GM23338 (cell line): ENCODE measurements around the gene RTKN2. TPM values are rescaled to one million over a fixed set of nuclear protein-coding genes. Genes with fewer than 3 reads are reported as not detected.
A peak's percentile ranks its signal among the peaks of the same experiment; 100 is the strongest.

ENCODE experiments used
- ATAC-seq: fragments of 200-7000 bp; cut with Tn5 transposase; 3 replicates; pipeline ENCODE4 v1.9.1; 2020
- DNase-seq: peaks from one replicate; pipeline ENCODE4 v3.0.0-alpha.2; 2015; ENCODE audit warnings: low spot score
- H2AFZ ChIP-seq: fragments of 200-600 bp; sonication (generic); 2 replicates; pipeline ENCODE4 v1.8.0; 2016; ENCODE audit warnings: antibody characterized with exemption, mild to moderate bottlenecking, moderate library complexity
- H3F3A ChIP-seq: fragments of 200-600 bp; sonication (generic); replicated peaks from 2 replicates; pipeline ENCODE4 v1.8.0; 2017; ENCODE audit warnings: antibody characterized with exemption, mixed run types, low read depth
- H3K27ac ChIP-seq: fragments of 200-600 bp; sonication (generic); 2 replicates; pipeline ENCODE4 v1.6.1; 2016; ENCODE audit warnings: low read depth
- H3K27me3 ChIP-seq: fragments of 200-600 bp; sonication (generic); 2 replicates; pipeline ENCODE4 v1.8.0; 2016; ENCODE audit warnings: mild to moderate bottlenecking, mixed run types, moderate library complexity; ENCODE audit not compliant: insufficient read depth
- H3K36me3 ChIP-seq: fragments of 200-600 bp; sonication (generic); 2 replicates; pipeline ENCODE4 v1.8.0; 2016; ENCODE audit warnings: mild to moderate bottlenecking; ENCODE audit not compliant: insufficient read depth
- H3K4me1 ChIP-seq: fragments of 200-600 bp; sonication (generic); 2 replicates; pipeline ENCODE4 v1.8.0; 2016; ENCODE audit warnings: mild to moderate bottlenecking, moderate library complexity; ENCODE audit not compliant: insufficient read depth
- H3K4me2 ChIP-seq: fragments of 200-600 bp; sonication (generic); 2 replicates; pipeline ENCODE4 v1.7.1; 2017; ENCODE audit warnings: mixed run types
- H3K4me3 ChIP-seq: fragments of 200-600 bp; sonication (generic); 2 replicates; pipeline ENCODE4 v1.6.1; 2016; ENCODE audit warnings: mixed run types
- H3K79me2 ChIP-seq: fragments of 200-600 bp; sonication (generic); replicated peaks from 2 replicates; pipeline ENCODE4 v1.8.0; 2017; ENCODE audit warnings: mild to moderate bottlenecking; ENCODE audit not compliant: insufficient read depth
- H3K9me2 ChIP-seq: fragments of 200-600 bp; sonication (generic); 2 replicates; pipeline ENCODE4 v1.8.0; 2017; ENCODE audit not compliant: insufficient read depth
- H4K20me1 ChIP-seq: fragments of 200-600 bp; sonication (generic); replicated peaks from 2 replicates; pipeline ENCODE4 v1.8.0; 2017; ENCODE audit warnings: mild to moderate bottlenecking; ENCODE audit not compliant: insufficient read depth
- H3K27ac Mint-ChIP-seq: 2 replicates; pipeline ENCODE4 v1.8.0; 2020; ENCODE audit warnings: inconsistent platforms, mild to moderate bottlenecking, moderate library complexity, mixed read lengths
- H3K27me3 Mint-ChIP-seq: 3 replicates; pipeline ENCODE4 v1.8.0; 2022; ENCODE audit warnings: low read depth, mild to moderate bottlenecking, moderate library complexity, mixed read lengths, inconsistent platforms; ENCODE audit not compliant: insufficient read depth, poor library complexity
- H3K36me3 Mint-ChIP-seq: 3 replicates; pipeline ENCODE4 v1.8.0; 2021; ENCODE audit warnings: low read depth, mild to moderate bottlenecking, inconsistent platforms, moderate library complexity, mixed read lengths
- H3K4me1 Mint-ChIP-seq: 3 replicates; pipeline ENCODE4 v1.8.0; 2020; ENCODE audit warnings: mild to moderate bottlenecking, inconsistent platforms, mixed read lengths
- H3K4me3 Mint-ChIP-seq: 3 replicates; pipeline ENCODE4 v1.8.0; 2021; ENCODE audit warnings: moderate library complexity, mild to moderate bottlenecking, inconsistent platforms, mixed read lengths
- H3K9me3 Mint-ChIP-seq: 3 replicates; pipeline ENCODE4 v1.8.0; 2020; ENCODE audit warnings: moderate library complexity, mild to moderate bottlenecking, inconsistent platforms, mixed read lengths
- CREB1 ChIP-seq: fragments of 250-450 bp; sonication (Bioruptor Pico); IDR thresholded peaks from 2 replicates; pipeline ENCODE4 v1.5.0; 2020; ENCODE audit warnings: low read depth, mild to moderate bottlenecking, moderate library complexity
- CTCF ChIP-seq, 2 experiments: fragments of 200-600 bp in 1 of 2; sonication (generic) in 1 of 2; conservative IDR thresholded peaks; 2 replicates each; pipeline versions ENCODE4 v1.5.1 to v1.6.1; 2016 to 2017; ENCODE audit warnings: antibody characterized with exemption in 2 of 2, low read depth in 2 of 2, mild to moderate bottlenecking in 2 of 2, moderate library complexity in 1 of 2
- ETS1 ChIP-seq: IDR thresholded peaks from 2 replicates; pipeline ENCODE4 v1.6.1; 2016; ENCODE audit warnings: antibody characterized with exemption
- EZH2 ChIP-seq: fragments of 200-600 bp; sonication (generic); IDR thresholded peaks from one replicate; pipeline ENCODE4 v1.8.0; 2017; ENCODE audit warnings: antibody characterized with exemption, mild to moderate bottlenecking, low read depth; ENCODE audit not compliant: unreplicated experiment
- EZH2phosphoT487 ChIP-seq: fragments of 200-600 bp; sonication (generic); IDR thresholded peaks from one replicate; pipeline ENCODE4 v1.8.1; 2018; ENCODE audit warnings: antibody characterized with exemption; ENCODE audit not compliant: unreplicated experiment
- JUNB ChIP-seq: IDR thresholded peaks from one replicate; pipeline ENCODE4 v1.6.1; 2016; ENCODE audit warnings: antibody characterized with exemption; ENCODE audit not compliant: unreplicated experiment
- NANOG ChIP-seq: IDR thresholded peaks from 2 replicates; pipeline ENCODE4 v1.6.1; 2016; ENCODE audit warnings: antibody characterized with exemption, borderline replicate concordance
- STAT1 ChIP-seq: IDR thresholded peaks from one replicate; pipeline ENCODE4 v1.6.1; 2016; ENCODE audit warnings: antibody characterized with exemption; ENCODE audit not compliant: unreplicated experiment
- ZNF114 ChIP-seq: fragments of 250-450 bp; sonication (Bioruptor Pico); IDR thresholded peaks from 2 replicates; pipeline ENCODE4 v1.5.0; 2020; ENCODE audit warnings: mild to moderate bottlenecking, moderate library complexity
- ZNF331 ChIP-seq: fragments of 250-450 bp; sonication (Bioruptor Pico); IDR thresholded peaks from 2 replicates; pipeline ENCODE4 v1.5.0; 2020; ENCODE audit warnings: low read depth, mild to moderate bottlenecking, moderate library complexity
- polyA plus RNA-seq: library from polyadenylated mRNA; unstranded; fragments of >200 nt; fragmentation: Nextera tagmentation; extraction: Ambion mirVana; gene quantifications from 2 replicates; pipeline ENCODE4 v1.2.1, GENCODE V29; 2016
- total RNA-seq: library from RNA; depleted of rRNA; stranded (reverse); fragments of >200 nt; shearing (Covaris generic); gene quantifications from 2 replicates; pipeline ENCODE4 v1.2.3, GENCODE V29; 2014

Gene RTKN2
- total and polyA plus RNA-seq, 2 experiments from 2014 or later = 15.3 to 23.6 TPM

GRCh38 chr10:62244785-62245467 is 23.7 kb downstream of the RTKN2 start:
- Histone ChIP-seq H3K4me1 (no peaks in the 10 kb centered on the region), H3K79me2 (peaks cover 25% of the 10 kb centered on the region), H3K36me3 (no peaks in the 10 kb centered on the region), H3K4me3 (no peak overlapping the region), H3K27me3 (no peaks in the 10 kb centered on the region), H4K20me1 (0 out of 2 replicates have a peak, but pooled peaks cover 1% of the 10 kb centered on the region), H3K9me2 (no peaks in the 10 kb centered on the region), H2AFZ (no peak overlapping the region), H3K27ac (no peak overlapping the region), H3F3A (no peaks in the 10 kb centered on the region), H3K4me2 (no peak overlapping the region)
- H3K36me3 Mint-ChIP-seq = no peaks in the 10 kb centered on the region
- no peak overlapping the region for H3K4me3 Mint-ChIP-seq
- peaks cover 4% of the 10 kb centered on the region for H3K27me3 Mint-ChIP-seq
- no peaks in the 10 kb centered on the region for H3K9me3 Mint-ChIP-seq
- H3K4me1 Mint-ChIP-seq = peaks cover 14% of the 10 kb centered on the region; the same call in 2 of the 3 replicates
- ATAC-seq = peak; percentile 53
- peak; percentile 70 for DNase-seq
- H3K27ac Mint-ChIP-seq = no peak overlapping the region
- TF ChIP-seq CTCF (conservative IDR thresholded peaks at IDR 0.05; ENCODE audit: low read depth in 2 of 2) (peak; percentile 88 to 95), ETS1 (no peak)

- peaks cover 21% of the 10 kb centered on the region for H3K79me2 ChIP-seq
- ATAC-seq (no peak), DNase-seq (no peak)
- no peak overlapping the region for H2AFZ ChIP-seq
- H3K27ac ChIP-seq = no peak overlapping the region
- no peak overlapping the region for H3K27ac Mint-ChIP-seq
- no peaks in the 10 kb centered on the region for H4K20me1 ChIP-seq
- no peaks in the 10 kb centered on the region for H3K36me3 Mint-ChIP-seq
- H3K36me3 ChIP-seq = no peaks in the 10 kb centered on the region
- peaks cover 7% of the 10 kb centered on the region; the same call in 2 of the 3 replicates for H3K4me1 Mint-ChIP-seq
- no peak overlapping the region for H3K4me3 ChIP-seq
- H3K4me3 Mint-ChIP-seq = no peak overlapping the region
- no peaks in the 10 kb centered on the region for H3K4me1 ChIP-seq
- no peaks in the 10 kb centered on the region for H3F3A ChIP-seq
- no peak overlapping the region for H3K4me2 ChIP-seq
- no peaks in the 10 kb centered on the region for H3K27me3 ChIP-seq
- peaks cover 4% of the 10 kb centered on the region for H3K27me3 Mint-ChIP-seq
- no peaks in the 10 kb centered on the region for H3K9me2 ChIP-seq
- no peaks in the 10 kb centered on the region for H3K9me3 Mint-ChIP-seq
- no peak for TF ChIP-seq CREB1 (CRISPR knock-in tag)
- TF ChIP-seq JUNB = no peak
- TF ChIP-seq ZNF114 (CRISPR knock-in tag) = no peak
- no peak for TF ChIP-seq EZH2phosphoT487
- TF ChIP-seq STAT1 = no peak
- TF ChIP-seq NANOG = no peak
- TF ChIP-seq CTCF (conservative IDR thresholded peaks at IDR 0.05; ENCODE audit: low read depth in 2 of 2) = no peak
- no peak for TF ChIP-seq ZNF331
- TF ChIP-seq EZH2 = no peak
These were observed 24.6 kb downstream of the RTKN2 start for GRCh38 chr10:62244088-62244487.
